ENCODE measurements around the gene CYP27A1.

Gene CYP27A1

DNA sequence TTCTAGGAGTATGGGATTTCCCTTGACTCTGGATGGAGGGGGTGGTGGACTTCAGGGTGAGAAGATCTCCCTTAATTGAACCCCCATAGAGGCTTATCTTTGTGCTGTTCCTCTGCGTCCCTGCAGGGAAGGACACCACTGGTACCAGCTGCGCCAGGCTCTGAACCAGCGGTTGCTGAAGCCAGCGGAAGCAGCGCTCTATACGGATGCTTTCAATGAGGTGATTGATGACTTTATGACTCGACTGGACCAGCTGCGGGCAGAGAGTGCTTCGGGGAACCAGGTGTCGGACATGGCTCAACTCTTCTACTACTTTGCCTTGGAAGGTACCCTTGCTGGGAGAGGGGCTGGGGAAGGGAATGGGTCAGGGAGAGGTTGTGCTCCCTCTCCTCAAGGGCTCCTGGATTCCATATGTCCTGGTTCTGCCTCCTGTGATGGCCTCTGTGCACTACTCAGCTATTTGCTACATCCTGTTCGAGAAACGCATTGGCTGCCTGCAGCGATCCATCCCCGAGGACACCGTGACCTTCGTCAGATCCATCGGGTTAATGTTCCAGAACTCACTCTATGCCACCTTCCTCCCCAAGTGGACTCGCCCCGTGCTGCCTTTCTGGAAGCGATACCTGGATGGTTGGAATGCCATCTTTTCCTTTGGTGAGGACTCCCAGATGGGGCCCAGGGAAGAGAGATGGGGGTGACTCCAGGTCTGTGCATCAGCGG is 30.3 kb downstream of the CYP27A1 start:
- no peak for DNase-seq (ENCODE audit: low spot score)

DNA sequence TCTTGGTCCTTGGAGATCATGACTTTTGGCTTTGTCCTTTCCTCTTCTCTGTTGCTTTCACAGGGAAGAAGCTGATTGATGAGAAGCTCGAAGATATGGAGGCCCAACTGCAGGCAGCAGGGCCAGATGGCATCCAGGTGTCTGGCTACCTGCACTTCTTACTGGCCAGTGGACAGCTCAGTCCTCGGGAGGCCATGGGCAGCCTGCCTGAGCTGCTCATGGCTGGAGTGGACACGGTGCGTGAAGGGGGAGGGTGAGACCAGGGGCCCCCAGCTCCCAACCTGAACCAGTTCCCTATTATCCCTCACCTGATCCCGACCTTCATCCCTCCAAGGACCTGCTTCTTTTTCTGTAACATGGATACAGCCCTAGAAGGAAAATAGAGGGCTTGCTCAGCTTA is 30.9 kb downstream of the CYP27A1 start:
- DNase-seq (ENCODE audit: low spot score) = no peak

DNA sequence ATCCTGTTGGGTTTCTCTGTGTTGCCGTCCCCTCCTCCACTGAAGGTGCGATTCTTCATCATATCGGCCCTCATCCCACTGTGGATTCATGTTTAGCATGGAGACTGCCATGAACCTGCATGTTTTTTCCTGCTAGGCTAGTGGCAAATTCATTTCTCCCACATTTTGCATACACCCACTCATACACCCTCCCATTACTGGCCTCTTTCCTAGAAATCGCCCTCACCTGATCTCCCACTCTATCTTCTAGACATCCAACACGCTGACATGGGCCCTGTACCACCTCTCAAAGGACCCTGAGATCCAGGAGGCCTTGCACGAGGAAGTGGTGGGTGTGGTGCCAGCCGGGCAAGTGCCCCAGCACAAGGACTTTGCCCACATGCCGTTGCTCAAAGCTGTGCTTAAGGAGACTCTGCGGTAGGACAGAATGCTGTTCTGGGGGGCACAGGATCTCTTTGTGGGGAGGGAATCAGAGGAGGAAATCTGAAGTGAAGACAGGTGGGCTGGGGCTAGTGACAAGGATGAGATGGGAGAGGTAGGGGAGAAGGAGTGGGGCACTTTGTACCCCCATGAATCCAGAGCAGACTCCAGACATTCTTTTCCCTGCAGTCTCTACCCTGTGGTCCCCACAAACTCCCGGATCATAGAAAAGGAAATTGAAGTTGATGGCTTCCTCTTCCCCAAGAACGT is 32.0 kb downstream of the CYP27A1 start:
- DNase-seq (ENCODE audit: low spot score) = no peak

DNA sequence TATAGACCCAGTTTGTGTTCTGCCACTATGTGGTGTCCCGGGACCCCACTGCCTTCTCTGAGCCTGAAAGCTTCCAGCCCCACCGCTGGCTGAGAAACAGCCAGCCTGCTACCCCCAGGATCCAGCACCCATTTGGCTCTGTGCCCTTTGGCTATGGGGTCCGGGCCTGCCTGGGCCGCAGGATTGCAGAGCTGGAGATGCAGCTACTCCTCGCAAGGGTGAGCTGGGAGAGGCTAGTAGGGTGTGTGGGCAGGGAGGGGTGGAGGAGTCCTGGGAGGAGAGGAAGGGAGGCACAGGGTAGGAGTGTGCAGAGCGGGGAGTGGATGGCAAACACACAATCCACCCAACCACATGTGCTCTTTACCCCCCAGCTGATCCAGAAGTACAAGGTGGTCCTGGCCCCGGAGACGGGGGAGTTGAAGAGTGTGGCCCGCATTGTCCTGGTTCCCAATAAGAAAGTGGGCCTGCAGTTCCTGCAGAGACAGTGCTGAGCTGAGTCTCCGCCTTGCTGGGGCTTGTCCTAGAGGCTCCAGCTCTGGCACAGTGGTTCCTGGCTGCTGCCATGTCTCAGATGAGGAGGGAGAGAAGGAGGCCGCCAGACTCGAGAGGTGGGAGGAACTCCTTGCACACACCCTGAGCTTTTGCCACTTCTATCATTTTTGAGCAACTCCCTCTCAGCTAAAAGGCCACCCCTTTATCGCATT is 32.7 kb downstream of the CYP27A1 start:
- DNase-seq (ENCODE audit: low spot score) = no peak

DNA sequence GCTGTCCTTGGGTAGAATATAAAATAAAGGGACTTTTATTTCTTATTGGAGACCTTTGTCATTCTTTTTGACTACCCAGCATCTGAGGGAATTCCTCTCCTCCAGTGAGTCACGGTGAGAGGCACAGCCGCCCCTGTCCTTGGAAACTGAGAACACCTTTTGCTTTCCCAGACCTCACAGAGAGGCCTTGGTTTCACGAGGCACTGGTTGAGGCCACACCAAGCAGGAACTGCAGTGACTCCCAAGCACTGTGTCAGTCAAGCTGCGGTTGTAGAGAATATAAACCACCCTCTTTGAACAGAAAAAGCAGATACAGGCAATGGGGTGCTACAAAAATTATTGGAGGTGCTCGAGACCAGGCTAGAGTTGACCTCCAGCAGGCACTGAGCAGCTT is 33.3 kb downstream of the CYP27A1 start:
- DNase-seq (ENCODE audit: low spot score) = no peak

DNA sequence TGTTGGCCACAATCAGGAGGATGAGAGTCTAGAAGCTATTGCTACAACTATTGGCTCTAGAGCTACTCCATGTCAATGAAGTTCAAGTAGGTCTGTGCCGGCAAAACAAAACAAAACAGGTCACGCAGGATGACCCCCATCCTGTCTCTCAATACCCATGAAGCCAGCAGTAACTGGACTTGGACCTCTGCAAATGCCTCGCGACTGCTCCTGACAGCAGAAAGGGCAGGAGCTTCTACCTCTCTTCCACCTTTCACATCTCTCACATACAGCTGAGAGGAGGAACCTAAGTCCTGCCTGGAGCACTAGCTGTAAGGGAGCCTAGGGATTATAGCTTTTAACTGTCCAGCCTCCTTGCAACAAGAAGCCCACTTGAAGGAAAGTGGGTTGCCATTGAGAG is 33.7 kb downstream of the CYP27A1 start:
- DNase-seq (ENCODE audit: low spot score) = no peak

DNA sequence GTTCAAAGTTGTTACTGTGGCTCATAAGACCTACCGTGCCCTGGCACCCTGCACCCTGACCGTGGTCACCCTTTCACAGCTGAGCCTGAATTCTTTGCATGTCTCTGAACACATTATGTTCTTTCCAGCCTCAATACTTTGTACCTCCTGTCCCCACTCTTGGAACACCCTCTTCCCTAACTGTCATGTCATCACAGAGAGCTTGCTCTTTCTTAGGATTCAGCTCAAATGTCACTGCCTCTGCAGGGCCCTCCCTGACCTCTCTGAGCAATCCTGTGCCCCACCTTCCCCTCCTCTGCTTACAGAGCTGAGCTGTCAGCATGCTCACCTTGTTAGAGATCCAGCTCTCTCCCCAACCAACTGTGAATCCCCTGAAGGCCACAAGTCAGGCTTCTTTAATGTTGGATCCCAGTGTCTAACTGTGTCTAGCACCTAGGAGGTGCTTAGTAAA is 34.6 kb downstream of the CYP27A1 start:
- DNase-seq (ENCODE audit: low spot score) = no peak

DNA sequence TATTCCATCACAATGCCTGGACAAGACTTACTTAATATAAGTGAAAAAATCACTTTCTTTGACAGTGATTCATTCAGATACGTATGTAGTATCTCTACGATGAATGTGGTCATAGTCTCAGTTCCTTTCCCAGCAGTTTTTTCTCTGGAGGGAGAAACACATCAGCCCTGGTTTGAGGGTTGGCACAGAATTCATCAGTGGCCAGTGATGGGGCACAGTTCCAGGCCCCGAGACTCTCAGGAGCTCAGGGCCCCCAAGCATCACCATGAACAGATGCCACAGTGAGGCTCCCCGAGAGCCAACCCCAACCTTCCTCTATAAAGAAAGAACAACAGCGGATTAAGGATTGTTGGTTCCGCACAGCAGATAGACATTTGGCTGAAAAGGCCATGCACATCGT is 37.1 kb downstream of the CYP27A1 start:
- no peak for DNase-seq (ENCODE audit: low spot score)

DNA sequence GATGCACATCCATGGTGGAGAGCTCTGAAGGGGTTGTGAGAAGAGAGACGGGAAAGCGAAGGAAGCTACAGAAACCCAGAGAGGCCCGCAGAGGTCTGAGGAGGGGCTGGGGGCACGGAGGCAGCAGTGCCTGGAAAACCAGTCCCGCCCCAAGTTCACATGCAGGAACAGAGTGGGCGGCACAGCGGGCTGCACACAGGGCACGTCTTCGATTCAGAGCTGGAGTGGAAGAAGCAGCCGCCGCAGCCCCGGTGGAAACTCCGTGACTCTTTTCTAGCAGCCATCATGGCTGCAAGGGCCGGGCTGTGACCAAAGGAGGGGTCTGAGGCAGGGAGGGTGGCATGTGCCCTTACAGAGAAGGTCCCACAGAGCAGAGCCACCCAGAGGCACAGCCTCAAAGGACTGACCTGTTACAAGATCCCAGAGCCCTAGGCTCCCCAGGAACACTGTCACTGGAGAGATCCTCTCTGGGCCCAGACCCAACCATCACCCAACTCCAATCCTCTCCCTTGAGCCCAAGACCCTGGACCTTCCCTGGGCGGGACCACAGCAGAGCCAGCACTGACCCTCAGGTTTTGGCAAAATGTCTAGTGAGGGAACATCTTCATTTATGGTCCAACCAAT is 38.9 kb downstream of the CYP27A1 start:
- DNase-seq (ENCODE audit: low spot score) = no peak

DNA sequence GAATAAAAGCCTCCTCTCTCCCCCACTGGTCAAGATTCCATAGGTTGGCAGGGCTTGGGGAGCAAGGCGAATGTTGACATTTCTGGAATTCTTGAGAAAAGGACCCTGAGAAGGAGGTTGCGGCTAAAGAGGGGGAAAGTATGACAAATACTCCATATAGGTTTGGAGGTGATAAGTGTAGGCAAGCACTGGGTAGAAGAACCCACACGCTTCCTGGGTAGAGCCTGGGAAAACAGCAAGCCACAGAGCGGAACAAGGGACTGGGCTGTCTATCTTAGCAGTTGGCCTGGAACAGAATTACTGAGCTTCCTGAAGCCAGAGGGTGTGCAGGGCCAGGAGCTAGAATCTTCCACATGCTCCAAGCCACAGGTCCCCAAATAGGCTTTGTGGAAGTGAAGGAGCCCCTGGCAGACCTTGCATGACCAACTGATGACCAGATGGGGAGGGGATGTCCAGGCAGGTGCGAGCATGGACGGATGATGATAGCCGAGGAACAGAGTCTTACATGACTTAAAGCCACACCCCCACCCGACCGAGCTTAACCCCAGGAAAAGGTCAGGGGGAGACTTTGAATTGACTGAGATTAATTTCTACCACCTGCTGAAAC is 39.8 kb downstream of the CYP27A1 start:
- DNase-seq (ENCODE audit: low spot score) = no peak

DNA sequence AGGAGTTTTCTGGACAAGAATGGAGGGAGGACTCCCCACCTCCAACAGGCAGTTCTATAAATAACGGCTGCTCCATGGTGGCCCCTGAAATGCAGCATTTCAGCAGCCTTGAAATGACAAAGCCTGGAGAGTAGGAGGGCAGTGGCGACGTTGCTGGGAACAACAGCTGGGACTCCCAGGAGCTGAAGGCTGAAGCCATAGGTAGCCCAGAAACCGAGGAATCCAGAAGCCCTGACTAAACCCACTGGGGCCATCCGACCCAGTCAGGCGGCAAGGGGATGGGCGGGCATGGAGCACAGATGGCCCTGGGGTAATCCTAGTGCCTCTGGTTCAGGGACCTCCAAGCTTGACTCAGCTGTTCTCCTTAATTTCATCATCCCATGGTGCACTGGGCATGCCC is 40.7 kb downstream of the CYP27A1 start:
- no peak for DNase-seq (ENCODE audit: low spot score)

DNA sequence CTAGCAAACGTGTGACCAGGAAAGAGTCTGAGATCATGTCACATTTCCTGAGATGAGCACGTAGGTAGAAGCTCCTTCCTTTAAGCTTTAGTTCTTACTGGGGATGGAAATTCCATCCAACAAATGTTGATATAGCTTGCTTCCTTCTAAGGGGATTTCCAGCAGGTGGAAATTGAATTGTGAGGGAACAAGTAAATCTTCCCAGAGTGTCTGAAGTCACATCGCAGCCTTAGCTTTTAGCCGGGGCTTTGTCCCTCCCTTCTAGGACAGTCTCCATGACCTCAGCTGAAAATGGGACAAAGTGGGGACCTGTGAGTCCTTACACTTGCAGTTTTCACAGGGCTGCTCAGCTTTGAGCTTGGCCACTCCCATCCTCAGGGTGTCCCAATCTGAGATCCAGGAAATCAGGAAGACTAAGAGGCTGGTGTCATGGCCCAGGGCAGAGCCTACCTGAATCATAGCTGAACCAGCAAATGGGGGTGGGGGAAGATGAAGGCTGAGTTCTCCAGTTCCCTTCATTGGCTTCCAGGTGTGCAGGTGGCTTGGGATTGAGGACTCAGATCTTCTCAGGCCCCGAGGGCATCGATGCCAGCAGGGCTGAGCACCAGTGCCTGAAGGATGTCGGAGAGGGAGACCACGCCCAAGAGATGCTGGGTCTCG is 41.4 kb downstream of the CYP27A1 start:
- no peak for DNase-seq (ENCODE audit: low spot score)

DNA sequence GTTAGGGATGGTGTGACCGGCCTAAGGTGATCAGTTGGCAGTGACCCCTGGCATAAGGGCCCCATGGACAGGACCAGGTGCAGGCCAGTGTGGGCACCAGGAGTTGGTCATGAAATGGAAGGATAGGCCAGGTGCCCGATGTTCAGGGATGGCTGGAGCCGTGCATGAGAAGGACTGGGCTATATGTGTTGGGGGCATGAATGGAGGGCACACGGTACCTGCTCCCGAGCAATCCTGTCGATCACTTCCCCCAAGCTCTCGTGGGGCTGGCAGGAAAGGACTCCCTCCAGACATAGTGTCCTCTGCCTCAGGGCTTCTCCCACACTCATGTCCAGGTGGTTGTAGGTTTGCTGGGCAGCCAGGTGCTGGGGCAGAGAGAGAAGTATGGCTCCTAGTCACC is 42.1 kb downstream of the CYP27A1 start:
- no peak for DNase-seq (ENCODE audit: low spot score)

DNA sequence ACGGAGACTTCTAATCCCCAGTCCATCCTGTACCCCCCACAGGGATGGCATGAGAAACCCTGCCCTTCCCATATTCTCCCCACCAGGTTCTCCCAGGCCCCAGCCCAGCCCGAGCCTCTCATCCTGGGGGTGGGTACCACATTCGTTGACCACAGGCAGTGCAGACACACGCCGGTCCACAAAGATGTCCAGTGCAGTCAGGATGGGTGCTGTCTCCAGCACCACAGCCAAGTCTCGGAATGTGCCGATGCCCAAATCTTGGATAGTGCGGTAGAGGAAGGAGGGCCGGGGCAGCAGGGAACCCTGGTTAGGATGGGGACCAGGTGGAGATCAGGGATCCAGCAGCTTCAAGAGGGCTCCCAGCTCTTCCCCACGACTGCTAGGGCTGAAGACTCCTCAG is 44.8 kb downstream of the CYP27A1 start:
- DNase-seq (ENCODE audit: low spot score) = no peak

DNA sequence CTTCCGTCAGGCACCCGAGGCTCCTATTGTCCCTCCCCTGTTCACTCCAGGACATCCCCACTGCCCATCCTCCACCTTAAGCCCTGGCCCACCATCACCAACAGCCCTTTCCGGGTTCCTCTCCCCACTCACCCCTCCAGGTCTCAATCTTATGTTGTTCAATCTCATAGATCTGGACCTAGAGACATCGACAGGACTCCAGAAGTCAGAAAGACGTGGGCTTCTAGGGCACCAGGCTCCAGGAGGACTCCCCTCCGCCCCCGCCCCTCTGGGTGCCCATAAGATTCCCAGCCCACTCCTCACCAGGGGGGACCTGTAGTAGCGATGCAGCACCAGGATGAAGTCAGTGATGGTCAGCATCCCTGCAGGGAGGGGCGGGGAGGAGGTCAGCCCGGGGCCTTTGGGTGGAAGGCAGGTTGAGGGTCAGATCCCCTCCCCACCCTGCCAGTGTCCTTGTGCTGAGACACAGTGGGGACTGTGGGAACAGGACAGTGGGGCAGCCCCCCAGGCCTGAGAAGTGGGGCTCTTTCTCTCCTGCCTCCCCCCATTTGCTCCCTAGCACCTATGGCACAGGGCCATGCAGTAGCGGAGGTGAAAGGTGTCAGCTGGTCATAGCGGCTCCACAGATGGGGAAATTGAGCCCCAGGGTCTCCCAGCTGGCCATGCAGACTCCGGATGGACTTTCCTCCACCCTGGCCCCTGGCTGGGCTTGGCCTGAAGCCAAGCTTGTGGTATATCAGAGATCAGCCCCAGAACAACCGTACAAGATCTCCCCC is 45.9 kb downstream of the CYP27A1 start:
- DNase-seq (ENCODE audit: low spot score) = no peak

DNA sequence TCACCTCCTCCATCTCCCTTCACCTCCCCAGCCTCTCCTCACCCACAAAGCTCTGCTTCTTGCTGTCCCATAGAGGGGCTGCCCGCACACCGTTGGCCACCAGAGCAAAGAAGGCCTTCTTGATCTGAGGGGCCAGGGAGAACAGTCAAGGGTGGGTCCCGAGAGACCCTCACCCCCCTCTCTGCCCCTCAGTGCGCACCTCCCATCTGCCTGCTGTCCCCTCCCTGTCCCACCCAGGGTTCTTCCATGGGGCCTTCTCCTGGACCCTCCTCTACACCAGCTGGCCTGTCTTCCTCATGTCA is 46.5 kb downstream of the CYP27A1 start:
- no peak for DNase-seq (ENCODE audit: low spot score)

DNA sequence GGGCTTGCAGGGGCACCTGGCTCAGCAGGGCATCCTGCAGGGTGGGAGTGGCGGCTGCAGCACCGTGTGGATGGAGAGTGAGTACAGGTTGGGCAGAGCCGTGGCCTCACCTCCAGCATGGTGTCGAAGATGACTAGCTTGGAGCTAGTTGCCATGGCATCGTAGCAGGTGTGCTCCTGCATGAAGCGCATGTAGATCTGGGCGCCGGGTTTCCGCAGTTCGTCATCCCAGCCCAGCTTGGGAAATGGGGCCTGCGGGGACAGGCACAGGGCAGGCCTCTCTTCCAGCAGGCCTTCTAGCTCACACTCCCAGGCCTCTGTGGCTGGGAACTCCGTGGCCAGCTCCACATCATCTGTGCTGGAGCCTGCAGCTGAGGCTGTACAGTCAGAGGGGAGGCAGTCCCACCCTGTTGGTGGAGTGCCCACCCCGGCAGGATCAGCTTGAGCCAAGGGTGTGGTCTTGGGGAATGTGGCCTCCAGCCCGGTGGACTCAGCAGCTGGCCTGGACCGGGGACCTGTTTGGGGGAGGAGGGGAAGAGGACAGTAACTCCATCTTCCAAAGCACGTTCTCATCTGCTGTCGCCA is 48.0 kb downstream of the CYP27A1 start:
- DNase-seq (ENCODE audit: low spot score) = no peak

DNA sequence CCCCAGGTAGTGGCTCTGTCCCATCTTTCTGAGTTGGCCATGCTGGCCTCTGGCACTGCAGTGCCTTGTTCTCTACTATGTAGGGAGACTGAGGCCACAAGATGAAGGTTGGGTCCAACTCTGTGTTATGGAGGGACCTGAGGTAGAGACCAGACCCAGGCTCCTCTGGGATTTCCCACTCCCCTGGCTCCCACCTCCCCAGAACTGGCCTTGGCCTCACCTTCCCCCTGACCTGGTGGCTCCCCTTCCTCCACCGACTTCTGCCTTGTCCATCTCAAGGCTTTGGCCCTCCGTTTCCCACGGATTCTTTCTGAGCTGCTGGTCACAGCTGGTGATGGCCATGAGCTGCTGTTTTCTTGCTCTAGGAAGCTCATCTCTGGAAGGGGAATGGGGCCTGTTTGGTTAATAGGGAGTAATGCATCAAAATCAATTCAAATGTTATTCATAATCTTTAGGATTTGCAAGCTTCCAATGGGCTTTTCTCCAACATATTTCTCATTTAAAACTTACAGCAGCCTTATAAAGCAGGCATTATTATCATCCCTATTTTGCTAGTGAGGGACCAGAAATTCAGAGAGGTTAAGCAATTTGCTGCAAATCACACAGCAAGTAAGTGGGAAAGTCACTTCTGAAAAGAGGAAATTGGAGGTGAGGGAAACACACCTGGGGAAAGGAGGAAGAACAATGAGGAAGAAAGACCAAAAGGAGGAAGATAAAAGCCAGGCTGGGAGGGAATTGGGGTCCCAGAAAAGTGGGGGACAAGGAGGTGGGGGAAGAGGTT is 48.8 kb downstream of the CYP27A1 start:
- DNase-seq (ENCODE audit: low spot score) = no peak

DNA sequence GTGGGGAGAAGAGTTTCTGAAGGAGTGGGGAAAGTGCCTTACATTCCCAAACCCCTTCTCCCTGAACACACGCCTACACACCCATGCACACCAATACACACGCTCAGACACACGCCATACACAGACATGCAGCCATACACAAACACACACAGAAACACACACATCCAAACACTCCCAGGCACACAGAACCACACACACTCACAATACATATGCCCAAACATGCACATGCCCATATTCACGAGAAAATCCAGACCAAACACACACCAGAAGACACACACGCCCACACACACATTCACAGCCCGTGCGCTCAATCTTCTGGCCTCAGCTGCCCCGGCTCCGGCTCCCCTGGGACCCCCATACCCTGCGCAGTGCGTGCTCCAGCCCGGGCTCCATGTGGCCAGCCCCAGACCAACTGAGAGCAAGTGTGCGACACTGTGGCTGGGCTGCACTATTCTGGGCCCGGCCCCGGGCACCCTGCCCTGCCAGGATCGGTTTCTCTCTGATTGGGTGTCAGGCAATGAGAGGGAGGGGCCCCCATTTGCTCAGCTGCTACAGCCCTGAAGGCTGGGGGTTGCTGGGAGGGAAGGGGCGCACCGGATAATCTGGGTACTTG is 49.5 kb downstream of the CYP27A1 start, which contains the start of gene PRKAG3:
Gene PRKAG3 (minus strand): TSS at position 426 of the 613 bp plus-strand sequence.
- no peak for DNase-seq (ENCODE audit: low spot score)

All from pons (tissue), 1 donor.